GM23338 (cell line): ENCODE results near the gene TAF4. TPM values are rescaled to one million over a fixed set of nuclear protein-coding genes. Genes with fewer than 3 reads are reported as not detected.

Source experiments
- ATAC-seq: fragments of 200-7000 bp; cut with Tn5 transposase; 3 replicates; pipeline ENCODE4 v1.9.1; 2020
- DNase-seq: peaks from one replicate; pipeline ENCODE4 v3.0.0-alpha.2; 2015; ENCODE audit warnings: low spot score
- H2AFZ ChIP-seq: fragments of 200-600 bp; sonication (generic); 2 replicates; pipeline ENCODE4 v1.8.0; 2016; ENCODE audit warnings: antibody characterized with exemption, mild to moderate bottlenecking, moderate library complexity
- H3F3A ChIP-seq: fragments of 200-600 bp; sonication (generic); replicated peaks from 2 replicates; pipeline ENCODE4 v1.8.0; 2017; ENCODE audit warnings: antibody characterized with exemption, mixed run types, low read depth
- H3K27ac ChIP-seq: fragments of 200-600 bp; sonication (generic); 2 replicates; pipeline ENCODE4 v1.6.1; 2016; ENCODE audit warnings: low read depth
- H3K27me3 ChIP-seq: fragments of 200-600 bp; sonication (generic); 2 replicates; pipeline ENCODE4 v1.8.0; 2016; ENCODE audit warnings: mild to moderate bottlenecking, mixed run types, moderate library complexity; ENCODE audit not compliant: insufficient read depth
- H3K36me3 ChIP-seq: fragments of 200-600 bp; sonication (generic); 2 replicates; pipeline ENCODE4 v1.8.0; 2016; ENCODE audit warnings: mild to moderate bottlenecking; ENCODE audit not compliant: insufficient read depth
- H3K4me1 ChIP-seq: fragments of 200-600 bp; sonication (generic); 2 replicates; pipeline ENCODE4 v1.8.0; 2016; ENCODE audit warnings: mild to moderate bottlenecking, moderate library complexity; ENCODE audit not compliant: insufficient read depth
- H3K4me2 ChIP-seq: fragments of 200-600 bp; sonication (generic); 2 replicates; pipeline ENCODE4 v1.7.1; 2017; ENCODE audit warnings: mixed run types
- H3K4me3 ChIP-seq: fragments of 200-600 bp; sonication (generic); 2 replicates; pipeline ENCODE4 v1.6.1; 2016; ENCODE audit warnings: mixed run types
- H3K79me2 ChIP-seq: fragments of 200-600 bp; sonication (generic); replicated peaks from 2 replicates; pipeline ENCODE4 v1.8.0; 2017; ENCODE audit warnings: mild to moderate bottlenecking; ENCODE audit not compliant: insufficient read depth
- H3K9me2 ChIP-seq: fragments of 200-600 bp; sonication (generic); 2 replicates; pipeline ENCODE4 v1.8.0; 2017; ENCODE audit not compliant: insufficient read depth
- H4K20me1 ChIP-seq: fragments of 200-600 bp; sonication (generic); replicated peaks from 2 replicates; pipeline ENCODE4 v1.8.0; 2017; ENCODE audit warnings: mild to moderate bottlenecking; ENCODE audit not compliant: insufficient read depth
- H3K27ac Mint-ChIP-seq: 2 replicates; pipeline ENCODE4 v1.8.0; 2020; ENCODE audit warnings: inconsistent platforms, mild to moderate bottlenecking, moderate library complexity, mixed read lengths
- H3K27me3 Mint-ChIP-seq: 3 replicates; pipeline ENCODE4 v1.8.0; 2022; ENCODE audit warnings: low read depth, mild to moderate bottlenecking, moderate library complexity, mixed read lengths, inconsistent platforms; ENCODE audit not compliant: insufficient read depth, poor library complexity
- H3K36me3 Mint-ChIP-seq: 3 replicates; pipeline ENCODE4 v1.8.0; 2021; ENCODE audit warnings: low read depth, mild to moderate bottlenecking, inconsistent platforms, moderate library complexity, mixed read lengths
- H3K4me1 Mint-ChIP-seq: 3 replicates; pipeline ENCODE4 v1.8.0; 2020; ENCODE audit warnings: mild to moderate bottlenecking, inconsistent platforms, mixed read lengths
- H3K4me3 Mint-ChIP-seq: 3 replicates; pipeline ENCODE4 v1.8.0; 2021; ENCODE audit warnings: moderate library complexity, mild to moderate bottlenecking, inconsistent platforms, mixed read lengths
- H3K9me3 Mint-ChIP-seq: 3 replicates; pipeline ENCODE4 v1.8.0; 2020; ENCODE audit warnings: moderate library complexity, mild to moderate bottlenecking, inconsistent platforms, mixed read lengths
- CREB1 ChIP-seq: fragments of 250-450 bp; sonication (Bioruptor Pico); IDR thresholded peaks from 2 replicates; pipeline ENCODE4 v1.5.0; 2020; ENCODE audit warnings: low read depth, mild to moderate bottlenecking, moderate library complexity
- EZH2 ChIP-seq: fragments of 200-600 bp; sonication (generic); IDR thresholded peaks from one replicate; pipeline ENCODE4 v1.8.0; 2017; ENCODE audit warnings: antibody characterized with exemption, mild to moderate bottlenecking, low read depth; ENCODE audit not compliant: unreplicated experiment
- EZH2phosphoT487 ChIP-seq: fragments of 200-600 bp; sonication (generic); IDR thresholded peaks from one replicate; pipeline ENCODE4 v1.8.1; 2018; ENCODE audit warnings: antibody characterized with exemption; ENCODE audit not compliant: unreplicated experiment
- JUNB ChIP-seq: IDR thresholded peaks from one replicate; pipeline ENCODE4 v1.6.1; 2016; ENCODE audit warnings: antibody characterized with exemption; ENCODE audit not compliant: unreplicated experiment
- NANOG ChIP-seq: IDR thresholded peaks from 2 replicates; pipeline ENCODE4 v1.6.1; 2016; ENCODE audit warnings: antibody characterized with exemption, borderline replicate concordance
- POLR2AphosphoS5 ChIP-seq: IDR thresholded peaks from 2 replicates; pipeline ENCODE4 v1.6.1; 2016; ENCODE audit warnings: antibody characterized with exemption, low read depth
- STAT1 ChIP-seq: IDR thresholded peaks from one replicate; pipeline ENCODE4 v1.6.1; 2016; ENCODE audit warnings: antibody characterized with exemption; ENCODE audit not compliant: unreplicated experiment
- ZNF114 ChIP-seq: fragments of 250-450 bp; sonication (Bioruptor Pico); IDR thresholded peaks from 2 replicates; pipeline ENCODE4 v1.5.0; 2020; ENCODE audit warnings: mild to moderate bottlenecking, moderate library complexity
- ZNF331 ChIP-seq: fragments of 250-450 bp; sonication (Bioruptor Pico); IDR thresholded peaks from 2 replicates; pipeline ENCODE4 v1.5.0; 2020; ENCODE audit warnings: low read depth, mild to moderate bottlenecking, moderate library complexity
- polyA plus RNA-seq: library from polyadenylated mRNA; unstranded; fragments of >200 nt; fragmentation: Nextera tagmentation; extraction: Ambion mirVana; gene quantifications from 2 replicates; pipeline ENCODE4 v1.2.1, GENCODE V29; 2016
- total RNA-seq: library from RNA; depleted of rRNA; stranded (reverse); fragments of >200 nt; shearing (Covaris generic); gene quantifications from 2 replicates; pipeline ENCODE4 v1.2.3, GENCODE V29; 2014
- TF ChIP-seq, protein P1 (sequence below), 2 experiments: fragments of 200-600 bp in 1 of 2; sonication (generic) in 1 of 2; conservative IDR thresholded peaks; 2 replicates each; pipeline versions ENCODE4 v1.5.1 to v1.6.1; 2016 to 2017; ENCODE audit warnings: antibody characterized with exemption in 2 of 2, low read depth in 2 of 2, mild to moderate bottlenecking in 2 of 2, moderate library complexity in 1 of 2
- TF ChIP-seq, protein P2 (sequence below): IDR thresholded peaks from 2 replicates; pipeline ENCODE4 v1.6.1; 2016; ENCODE audit warnings: antibody characterized with exemption
- TF ChIP-seq, protein P3 (sequence below): IDR thresholded peaks from one replicate; pipeline ENCODE4 v1.6.1; 2018; ENCODE audit warnings: antibody characterized with exemption; ENCODE audit not compliant: unreplicated experiment
- TF ChIP-seq, protein P4 (sequence below): fragments of 250-450 bp; sonication (Bioruptor Pico); IDR thresholded peaks from 2 replicates; pipeline ENCODE4 v1.5.0; 2020; ENCODE audit warnings: mild to moderate bottlenecking, moderate library complexity

Gene TAF4
- total and polyA plus RNA-seq, 2 experiments from 2014 or later = 7.2 to 60.0 TPM

DNA sequence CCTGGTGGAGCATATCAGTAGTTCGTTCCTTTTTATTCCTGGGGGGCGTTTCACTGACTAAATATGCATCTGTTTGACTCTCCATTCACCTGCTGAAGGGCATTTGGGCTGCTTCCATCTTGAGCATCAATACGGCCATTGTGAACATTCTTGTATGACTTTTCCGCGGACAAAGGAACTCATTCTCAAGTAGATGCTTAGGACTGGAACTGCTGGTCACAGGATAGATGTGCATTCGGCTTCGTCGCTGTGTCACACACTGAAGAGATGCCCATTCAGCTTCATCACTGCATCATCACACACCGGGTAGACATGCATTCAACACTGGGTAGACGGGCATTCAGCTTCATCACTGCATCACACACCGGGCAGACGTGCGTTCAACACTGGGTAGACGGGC, 95.3 kb downstream of the TAF4 start:
- no peak overlapping the region for H2AFZ ChIP-seq
- no peak overlapping the region for H3K27ac ChIP-seq
- Mint-ChIP-seq H3K27me3 (peaks cover 5% of the 10 kb centered on the region), H3K36me3 (peaks cover 27% of the 10 kb centered on the region), H3K4me3 (no peak overlapping the region), H3K4me1 (peaks cover 2% of the 10 kb centered on the region; the same call in 1 of the 3 replicates), H3K9me3 (no peaks in the 10 kb centered on the region), H3K27ac (no peak overlapping the region)
- H3K9me2 ChIP-seq = no peaks in the 10 kb centered on the region
- DNase-seq = no peak
- no peaks in the 10 kb centered on the region; the same call in 1 of the 2 replicates for H3F3A ChIP-seq
- H3K27me3 ChIP-seq = no peaks in the 10 kb centered on the region
- no peak overlapping the region for H3K4me2 ChIP-seq
- no peak for ATAC-seq
- TF ChIP-seq, protein P1, sequence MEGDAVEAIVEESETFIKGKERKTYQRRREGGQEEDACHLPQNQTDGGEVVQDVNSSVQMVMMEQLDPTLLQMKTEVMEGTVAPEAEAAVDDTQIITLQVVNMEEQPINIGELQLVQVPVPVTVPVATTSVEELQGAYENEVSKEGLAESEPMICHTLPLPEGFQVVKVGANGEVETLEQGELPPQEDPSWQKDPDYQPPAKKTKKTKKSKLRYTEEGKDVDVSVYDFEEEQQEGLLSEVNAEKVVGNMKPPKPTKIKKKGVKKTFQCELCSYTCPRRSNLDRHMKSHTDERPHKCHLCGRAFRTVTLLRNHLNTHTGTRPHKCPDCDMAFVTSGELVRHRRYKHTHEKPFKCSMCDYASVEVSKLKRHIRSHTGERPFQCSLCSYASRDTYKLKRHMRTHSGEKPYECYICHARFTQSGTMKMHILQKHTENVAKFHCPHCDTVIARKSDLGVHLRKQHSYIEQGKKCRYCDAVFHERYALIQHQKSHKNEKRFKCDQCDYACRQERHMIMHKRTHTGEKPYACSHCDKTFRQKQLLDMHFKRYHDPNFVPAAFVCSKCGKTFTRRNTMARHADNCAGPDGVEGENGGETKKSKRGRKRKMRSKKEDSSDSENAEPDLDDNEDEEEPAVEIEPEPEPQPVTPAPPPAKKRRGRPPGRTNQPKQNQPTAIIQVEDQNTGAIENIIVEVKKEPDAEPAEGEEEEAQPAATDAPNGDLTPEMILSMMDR (conservative IDR thresholded peaks at IDR 0.05; ENCODE audit: low read depth in 2 of 2) = no peak
- TF ChIP-seq, protein P2, sequence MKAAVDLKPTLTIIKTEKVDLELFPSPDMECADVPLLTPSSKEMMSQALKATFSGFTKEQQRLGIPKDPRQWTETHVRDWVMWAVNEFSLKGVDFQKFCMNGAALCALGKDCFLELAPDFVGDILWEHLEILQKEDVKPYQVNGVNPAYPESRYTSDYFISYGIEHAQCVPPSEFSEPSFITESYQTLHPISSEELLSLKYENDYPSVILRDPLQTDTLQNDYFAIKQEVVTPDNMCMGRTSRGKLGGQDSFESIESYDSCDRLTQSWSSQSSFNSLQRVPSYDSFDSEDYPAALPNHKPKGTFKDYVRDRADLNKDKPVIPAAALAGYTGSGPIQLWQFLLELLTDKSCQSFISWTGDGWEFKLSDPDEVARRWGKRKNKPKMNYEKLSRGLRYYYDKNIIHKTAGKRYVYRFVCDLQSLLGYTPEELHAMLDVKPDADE = no peak
- TF ChIP-seq JUNB = no peak
- TF ChIP-seq CREB1 = no peak
- TF ChIP-seq STAT1 = no peak
- no peak for TF ChIP-seq EZH2phosphoT487
- TF ChIP-seq, protein P3, sequence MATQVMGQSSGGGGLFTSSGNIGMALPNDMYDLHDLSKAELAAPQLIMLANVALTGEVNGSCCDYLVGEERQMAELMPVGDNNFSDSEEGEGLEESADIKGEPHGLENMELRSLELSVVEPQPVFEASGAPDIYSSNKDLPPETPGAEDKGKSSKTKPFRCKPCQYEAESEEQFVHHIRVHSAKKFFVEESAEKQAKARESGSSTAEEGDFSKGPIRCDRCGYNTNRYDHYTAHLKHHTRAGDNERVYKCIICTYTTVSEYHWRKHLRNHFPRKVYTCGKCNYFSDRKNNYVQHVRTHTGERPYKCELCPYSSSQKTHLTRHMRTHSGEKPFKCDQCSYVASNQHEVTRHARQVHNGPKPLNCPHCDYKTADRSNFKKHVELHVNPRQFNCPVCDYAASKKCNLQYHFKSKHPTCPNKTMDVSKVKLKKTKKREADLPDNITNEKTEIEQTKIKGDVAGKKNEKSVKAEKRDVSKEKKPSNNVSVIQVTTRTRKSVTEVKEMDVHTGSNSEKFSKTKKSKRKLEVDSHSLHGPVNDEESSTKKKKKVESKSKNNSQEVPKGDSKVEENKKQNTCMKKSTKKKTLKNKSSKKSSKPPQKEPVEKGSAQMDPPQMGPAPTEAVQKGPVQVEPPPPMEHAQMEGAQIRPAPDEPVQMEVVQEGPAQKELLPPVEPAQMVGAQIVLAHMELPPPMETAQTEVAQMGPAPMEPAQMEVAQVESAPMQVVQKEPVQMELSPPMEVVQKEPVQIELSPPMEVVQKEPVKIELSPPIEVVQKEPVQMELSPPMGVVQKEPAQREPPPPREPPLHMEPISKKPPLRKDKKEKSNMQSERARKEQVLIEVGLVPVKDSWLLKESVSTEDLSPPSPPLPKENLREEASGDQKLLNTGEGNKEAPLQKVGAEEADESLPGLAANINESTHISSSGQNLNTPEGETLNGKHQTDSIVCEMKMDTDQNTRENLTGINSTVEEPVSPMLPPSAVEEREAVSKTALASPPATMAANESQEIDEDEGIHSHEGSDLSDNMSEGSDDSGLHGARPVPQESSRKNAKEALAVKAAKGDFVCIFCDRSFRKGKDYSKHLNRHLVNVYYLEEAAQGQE = no peak
- no peak for TF ChIP-seq POLR2AphosphoS5
- TF ChIP-seq EZH2 = no peak
- no peak for TF ChIP-seq ZNF114 (CRISPR knock-in tag)
- TF ChIP-seq, protein P4, sequence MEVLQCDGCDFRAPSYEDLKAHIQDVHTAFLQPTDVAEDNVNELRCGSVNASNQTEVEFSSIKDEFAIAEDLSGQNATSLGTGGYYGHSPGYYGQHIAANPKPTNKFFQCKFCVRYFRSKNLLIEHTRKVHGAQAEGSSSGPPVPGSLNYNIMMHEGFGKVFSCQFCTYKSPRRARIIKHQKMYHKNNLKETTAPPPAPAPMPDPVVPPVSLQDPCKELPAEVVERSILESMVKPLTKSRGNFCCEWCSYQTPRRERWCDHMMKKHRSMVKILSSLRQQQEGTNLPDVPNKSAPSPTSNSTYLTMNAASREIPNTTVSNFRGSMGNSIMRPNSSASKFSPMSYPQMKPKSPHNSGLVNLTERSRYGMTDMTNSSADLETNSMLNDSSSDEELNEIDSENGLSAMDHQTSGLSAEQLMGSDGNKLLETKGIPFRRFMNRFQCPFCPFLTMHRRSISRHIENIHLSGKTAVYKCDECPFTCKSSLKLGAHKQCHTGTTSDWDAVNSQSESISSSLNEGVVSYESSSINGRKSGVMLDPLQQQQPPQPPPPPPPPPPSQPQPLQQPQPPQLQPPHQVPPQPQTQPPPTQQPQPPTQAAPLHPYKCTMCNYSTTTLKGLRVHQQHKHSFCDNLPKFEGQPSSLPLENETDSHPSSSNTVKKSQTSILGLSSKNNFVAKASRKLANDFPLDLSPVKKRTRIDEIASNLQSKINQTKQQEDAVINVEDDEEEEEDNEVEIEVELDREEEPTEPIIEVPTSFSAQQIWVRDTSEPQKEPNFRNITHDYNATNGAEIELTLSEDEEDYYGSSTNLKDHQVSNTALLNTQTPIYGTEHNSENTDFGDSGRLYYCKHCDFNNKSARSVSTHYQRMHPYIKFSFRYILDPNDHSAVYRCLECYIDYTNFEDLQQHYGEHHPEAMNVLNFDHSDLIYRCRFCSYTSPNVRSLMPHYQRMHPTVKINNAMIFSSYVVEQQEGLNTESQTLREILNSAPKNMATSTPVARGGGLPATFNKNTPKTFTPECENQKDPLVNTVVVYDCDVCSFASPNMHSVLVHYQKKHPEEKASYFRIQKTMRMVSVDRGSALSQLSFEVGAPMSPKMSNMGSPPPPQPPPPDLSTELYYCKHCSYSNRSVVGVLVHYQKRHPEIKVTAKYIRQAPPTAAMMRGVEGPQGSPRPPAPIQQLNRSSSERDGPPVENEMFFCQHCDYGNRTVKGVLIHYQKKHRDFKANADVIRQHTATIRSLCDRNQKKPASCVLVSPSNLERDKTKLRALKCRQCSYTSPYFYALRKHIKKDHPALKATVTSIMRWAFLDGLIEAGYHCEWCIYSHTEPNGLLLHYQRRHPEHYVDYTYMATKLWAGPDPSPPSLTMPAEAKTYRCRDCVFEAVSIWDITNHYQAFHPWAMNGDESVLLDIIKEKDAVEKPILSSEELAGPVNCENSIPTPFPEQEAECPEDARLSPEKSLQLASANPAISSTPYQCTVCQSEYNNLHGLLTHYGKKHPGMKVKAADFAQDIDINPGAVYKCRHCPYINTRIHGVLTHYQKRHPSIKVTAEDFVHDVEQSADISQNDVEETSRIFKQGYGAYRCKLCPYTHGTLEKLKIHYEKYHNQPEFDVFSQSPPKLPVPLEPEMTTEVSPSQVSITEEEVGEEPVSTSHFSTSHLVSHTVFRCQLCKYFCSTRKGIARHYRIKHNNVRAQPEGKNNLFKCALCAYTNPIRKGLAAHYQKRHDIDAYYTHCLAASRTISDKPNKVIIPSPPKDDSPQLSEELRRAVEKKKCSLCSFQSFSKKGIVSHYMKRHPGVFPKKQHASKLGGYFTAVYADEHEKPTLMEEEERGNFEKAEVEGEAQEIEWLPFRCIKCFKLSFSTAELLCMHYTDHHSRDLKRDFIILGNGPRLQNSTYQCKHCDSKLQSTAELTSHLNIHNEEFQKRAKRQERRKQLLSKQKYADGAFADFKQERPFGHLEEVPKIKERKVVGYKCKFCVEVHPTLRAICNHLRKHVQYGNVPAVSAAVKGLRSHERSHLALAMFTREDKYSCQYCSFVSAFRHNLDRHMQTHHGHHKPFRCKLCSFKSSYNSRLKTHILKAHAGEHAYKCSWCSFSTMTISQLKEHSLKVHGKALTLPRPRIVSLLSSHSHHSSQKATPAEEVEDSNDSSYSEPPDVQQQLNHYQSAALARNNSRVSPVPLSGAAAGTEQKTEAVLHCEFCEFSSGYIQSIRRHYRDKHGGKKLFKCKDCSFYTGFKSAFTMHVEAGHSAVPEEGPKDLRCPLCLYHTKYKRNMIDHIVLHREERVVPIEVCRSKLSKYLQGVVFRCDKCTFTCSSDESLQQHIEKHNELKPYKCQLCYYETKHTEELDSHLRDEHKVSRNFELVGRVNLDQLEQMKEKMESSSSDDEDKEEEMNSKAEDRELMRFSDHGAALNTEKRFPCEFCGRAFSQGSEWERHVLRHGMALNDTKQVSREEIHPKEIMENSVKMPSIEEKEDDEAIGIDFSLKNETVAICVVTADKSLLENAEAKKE (CRISPR knock-in tag) = no peak
- no peak for TF ChIP-seq ZNF331
- no peak for TF ChIP-seq NANOG
- H4K20me1 ChIP-seq = no peaks in the 10 kb centered on the region
- H3K79me2 ChIP-seq = no peaks in the 10 kb centered on the region
- H3K36me3 ChIP-seq = no peaks in the 10 kb centered on the region
- H3K4me1 ChIP-seq = no peaks in the 10 kb centered on the region
- no peak overlapping the region for H3K4me3 ChIP-seq
